Measurements from ENCODE around the gene SGPL1.

Gene SGPL1

DNA sequence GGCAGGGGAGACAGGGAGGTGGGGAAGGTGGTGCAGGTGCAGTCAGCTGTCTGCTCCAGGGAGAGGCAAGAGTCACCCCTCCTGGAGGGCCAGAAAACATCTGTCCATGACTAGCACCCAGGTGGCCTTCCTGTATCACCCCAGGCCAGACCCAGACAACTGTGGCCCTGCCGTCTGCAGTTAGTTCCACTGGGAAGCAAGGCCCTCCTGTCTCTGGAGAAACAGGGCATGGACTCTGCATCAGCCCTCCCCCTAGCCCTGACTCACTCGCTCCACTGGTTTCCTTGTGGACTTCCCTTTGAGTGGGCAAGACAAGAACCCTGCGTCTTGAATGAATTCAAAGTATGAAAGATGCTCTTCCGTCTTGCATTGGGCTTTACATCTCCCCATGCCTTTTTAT lies 43.1 kb upstream of the SGPL1 start:
- no peak for TF ChIP-seq YY1 (IDR thresholded peaks at IDR 0.05; ENCODE audit: low read depth)
- TF ChIP-seq TEAD4 (IDR thresholded peaks at IDR 0.05) = no peak
- TF ChIP-seq RAD21 (IDR thresholded peaks at IDR 0.05; ENCODE audit: low read depth) = no peak
- TF ChIP-seq, protein P1, sequence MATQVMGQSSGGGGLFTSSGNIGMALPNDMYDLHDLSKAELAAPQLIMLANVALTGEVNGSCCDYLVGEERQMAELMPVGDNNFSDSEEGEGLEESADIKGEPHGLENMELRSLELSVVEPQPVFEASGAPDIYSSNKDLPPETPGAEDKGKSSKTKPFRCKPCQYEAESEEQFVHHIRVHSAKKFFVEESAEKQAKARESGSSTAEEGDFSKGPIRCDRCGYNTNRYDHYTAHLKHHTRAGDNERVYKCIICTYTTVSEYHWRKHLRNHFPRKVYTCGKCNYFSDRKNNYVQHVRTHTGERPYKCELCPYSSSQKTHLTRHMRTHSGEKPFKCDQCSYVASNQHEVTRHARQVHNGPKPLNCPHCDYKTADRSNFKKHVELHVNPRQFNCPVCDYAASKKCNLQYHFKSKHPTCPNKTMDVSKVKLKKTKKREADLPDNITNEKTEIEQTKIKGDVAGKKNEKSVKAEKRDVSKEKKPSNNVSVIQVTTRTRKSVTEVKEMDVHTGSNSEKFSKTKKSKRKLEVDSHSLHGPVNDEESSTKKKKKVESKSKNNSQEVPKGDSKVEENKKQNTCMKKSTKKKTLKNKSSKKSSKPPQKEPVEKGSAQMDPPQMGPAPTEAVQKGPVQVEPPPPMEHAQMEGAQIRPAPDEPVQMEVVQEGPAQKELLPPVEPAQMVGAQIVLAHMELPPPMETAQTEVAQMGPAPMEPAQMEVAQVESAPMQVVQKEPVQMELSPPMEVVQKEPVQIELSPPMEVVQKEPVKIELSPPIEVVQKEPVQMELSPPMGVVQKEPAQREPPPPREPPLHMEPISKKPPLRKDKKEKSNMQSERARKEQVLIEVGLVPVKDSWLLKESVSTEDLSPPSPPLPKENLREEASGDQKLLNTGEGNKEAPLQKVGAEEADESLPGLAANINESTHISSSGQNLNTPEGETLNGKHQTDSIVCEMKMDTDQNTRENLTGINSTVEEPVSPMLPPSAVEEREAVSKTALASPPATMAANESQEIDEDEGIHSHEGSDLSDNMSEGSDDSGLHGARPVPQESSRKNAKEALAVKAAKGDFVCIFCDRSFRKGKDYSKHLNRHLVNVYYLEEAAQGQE (IDR thresholded peaks at IDR 0.05; ENCODE audit: low read depth) = no peak

DNA sequence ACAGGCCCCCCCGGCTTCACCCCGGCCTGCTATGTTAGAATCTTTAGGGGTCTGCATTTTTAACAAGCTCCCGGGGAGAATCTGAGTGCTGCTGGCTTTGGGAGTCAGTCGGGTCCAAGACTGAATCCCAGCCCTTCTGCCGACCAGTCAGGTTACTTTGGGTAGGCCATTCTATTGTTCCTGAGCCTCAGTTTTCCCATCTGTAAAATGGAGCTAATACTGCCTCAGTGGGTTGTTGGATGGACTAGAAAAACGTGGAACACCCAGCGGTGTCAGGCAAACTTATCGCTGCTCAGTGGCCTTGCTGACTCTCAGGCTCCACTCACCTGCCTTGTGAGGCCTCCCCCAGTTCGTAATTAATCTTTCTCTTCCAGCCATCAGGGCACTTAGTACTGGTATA lies 42.3 kb upstream of the SGPL1 start:
- TF ChIP-seq TCF12 (IDR thresholded peaks at IDR 0.05; ENCODE audit: low read depth) (no peak), YY1 (IDR thresholded peaks at IDR 0.05; ENCODE audit: low read depth) (no peak), TEAD4 (IDR thresholded peaks at IDR 0.05) (no peak), EP300 (IDR thresholded peaks at IDR 0.05; ENCODE audit: borderline replicate concordance) (no peak), NFIC (IDR thresholded peaks at IDR 0.05) (no peak)
- TF ChIP-seq, protein P2, sequence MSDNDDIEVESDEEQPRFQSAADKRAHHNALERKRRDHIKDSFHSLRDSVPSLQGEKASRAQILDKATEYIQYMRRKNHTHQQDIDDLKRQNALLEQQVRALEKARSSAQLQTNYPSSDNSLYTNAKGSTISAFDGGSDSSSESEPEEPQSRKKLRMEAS (IDR thresholded peaks at IDR 0.05) = no peak

DNA sequence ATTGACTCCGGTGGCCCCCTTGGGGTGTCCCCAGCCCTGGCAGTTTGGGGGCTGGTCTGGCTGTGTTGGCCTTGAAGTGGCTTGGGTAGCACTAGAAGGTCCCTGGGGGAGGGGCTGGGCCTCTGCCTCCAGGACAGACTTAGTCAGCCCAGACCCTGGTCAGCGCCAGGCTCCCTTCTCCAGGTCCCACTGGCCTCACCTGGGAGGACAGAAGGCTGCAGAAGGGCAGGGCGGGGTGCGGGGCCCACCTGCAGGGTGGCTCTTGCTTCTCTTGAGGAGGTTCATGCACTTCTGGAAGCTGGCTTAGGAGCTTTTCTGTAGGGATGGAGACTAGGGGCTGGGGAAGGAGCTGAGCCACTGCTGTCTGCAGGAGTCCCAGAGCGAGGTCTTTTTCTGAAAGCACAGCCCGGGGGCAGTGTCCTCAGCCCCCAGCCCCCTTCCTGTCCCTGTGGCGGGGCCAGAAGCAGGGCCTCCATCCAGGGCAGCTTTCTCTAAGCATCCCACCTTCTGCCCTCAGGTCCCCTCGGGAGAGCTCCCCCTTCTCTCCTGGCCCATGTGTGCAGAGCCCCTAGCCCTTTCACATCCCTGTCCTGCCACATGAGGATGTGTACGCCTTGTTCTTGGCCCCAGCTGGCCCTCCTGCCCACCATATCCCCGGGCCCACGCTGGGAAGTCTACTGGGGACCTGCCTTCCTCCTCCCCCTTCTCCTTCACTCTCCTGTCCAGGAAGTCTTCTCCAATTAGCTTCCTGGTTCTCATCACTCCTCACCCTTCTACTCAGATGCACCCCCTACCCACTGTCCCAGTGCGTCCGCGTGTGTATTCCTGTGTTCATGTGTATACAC lies 41.6 kb upstream of the SGPL1 start:
- TF ChIP-seq TCF12 (IDR thresholded peaks at IDR 0.05; ENCODE audit: low read depth) (no peak), EGR1 (IDR thresholded peaks at IDR 0.05) (no peak), TAF1 (IDR thresholded peaks at IDR 0.05; ENCODE audit: low read depth) (no peak)
- TF ChIP-seq, protein P3, sequence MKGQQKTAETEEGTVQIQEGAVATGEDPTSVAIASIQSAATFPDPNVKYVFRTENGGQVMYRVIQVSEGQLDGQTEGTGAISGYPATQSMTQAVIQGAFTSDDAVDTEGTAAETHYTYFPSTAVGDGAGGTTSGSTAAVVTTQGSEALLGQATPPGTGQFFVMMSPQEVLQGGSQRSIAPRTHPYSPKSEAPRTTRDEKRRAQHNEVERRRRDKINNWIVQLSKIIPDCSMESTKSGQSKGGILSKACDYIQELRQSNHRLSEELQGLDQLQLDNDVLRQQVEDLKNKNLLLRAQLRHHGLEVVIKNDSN (IDR thresholded peaks at IDR 0.05) = no peak
- TF ChIP-seq, protein P1 (IDR thresholded peaks at IDR 0.05; ENCODE audit: low read depth) = no peak

DNA sequence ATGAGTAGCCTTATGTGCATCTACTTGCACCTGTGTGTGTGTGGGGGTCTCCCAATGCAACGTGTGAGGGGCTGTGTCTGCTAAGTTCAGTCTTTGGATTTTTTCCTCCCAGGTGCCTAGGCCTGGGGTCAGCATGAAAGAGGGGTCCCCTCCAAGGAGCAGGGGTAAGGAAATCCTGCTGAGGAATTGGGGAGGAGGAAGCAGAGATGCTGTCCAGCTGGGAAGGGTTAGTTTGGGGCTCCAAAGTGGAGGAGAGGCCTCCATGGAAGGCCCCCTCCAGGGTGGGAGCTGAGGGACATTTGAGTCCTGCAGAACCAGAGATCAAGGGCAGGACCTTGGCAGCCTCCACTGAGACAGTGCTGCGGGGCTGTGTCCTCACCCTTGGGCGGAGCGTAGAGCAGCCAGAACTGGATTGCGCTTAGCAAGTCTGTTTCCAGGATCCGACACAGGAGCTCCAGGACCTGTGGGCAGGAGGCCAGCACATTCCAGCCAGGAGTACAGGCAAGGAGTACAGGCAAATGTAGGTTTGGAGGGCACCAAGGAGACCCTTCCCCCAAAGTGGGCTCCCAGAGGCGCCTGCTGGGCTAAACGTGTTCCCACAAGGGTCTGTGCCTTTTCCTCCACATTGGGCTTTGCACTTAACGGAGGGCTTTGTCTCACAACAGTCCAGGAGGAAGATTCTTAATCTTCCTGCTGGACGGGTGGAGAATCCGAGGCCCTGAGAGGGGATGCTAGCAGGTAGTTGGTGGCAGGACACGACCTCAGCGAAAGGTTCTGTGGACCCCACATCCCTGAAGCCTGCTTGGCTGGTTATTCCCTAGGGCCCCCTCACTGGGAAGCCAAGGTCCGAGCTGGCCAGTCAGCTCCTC lies 40.7 kb upstream of the SGPL1 start:
- TF ChIP-seq CEBPB (IDR thresholded peaks at IDR 0.05) (no peak), TEAD4 (IDR thresholded peaks at IDR 0.05) (peak; percentile 47; the same call in 1 of the 2 replicates)

DNA sequence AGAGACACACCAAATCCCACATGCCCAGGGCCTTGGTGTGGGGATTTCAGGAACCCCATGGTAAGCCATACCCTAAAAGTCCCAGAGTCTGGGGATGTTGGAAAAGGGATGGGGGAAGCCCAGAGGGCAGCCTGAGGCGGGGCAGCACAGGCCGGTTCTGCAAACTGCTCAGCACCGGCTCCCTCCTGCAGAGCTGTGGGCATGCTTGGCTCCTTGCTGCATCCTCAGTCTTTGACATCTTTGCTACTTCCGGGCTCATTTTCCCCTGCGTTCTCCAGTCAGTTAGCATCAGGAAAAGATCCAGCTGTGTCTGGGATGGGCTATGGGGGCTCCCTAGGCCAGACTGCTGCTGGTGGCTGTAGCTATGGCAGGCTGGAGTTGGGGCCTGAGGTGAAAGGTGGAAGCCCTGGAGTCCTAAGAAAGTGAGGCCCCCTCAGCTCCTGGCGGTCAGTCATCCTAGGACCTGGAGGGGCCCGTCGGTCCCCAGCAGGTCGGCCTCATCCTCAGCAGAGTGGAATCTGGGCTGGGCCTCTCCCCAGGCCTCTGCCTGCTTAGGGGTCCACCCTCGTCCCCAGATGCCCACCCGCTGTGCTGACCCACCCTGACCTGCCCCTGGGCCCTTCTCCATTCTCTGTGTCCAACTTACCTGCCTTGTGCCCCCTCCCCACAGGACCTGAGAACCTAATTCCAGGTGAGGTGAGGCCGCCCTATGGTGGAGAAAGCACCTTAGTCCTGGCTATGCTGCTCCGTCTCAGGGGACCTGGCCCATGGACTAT lies 39.9 kb upstream of the SGPL1 start:
- TF ChIP-seq FOXM1 (IDR thresholded peaks at IDR 0.05; ENCODE audit: borderline replicate concordance, low read depth) = no peak

DNA sequence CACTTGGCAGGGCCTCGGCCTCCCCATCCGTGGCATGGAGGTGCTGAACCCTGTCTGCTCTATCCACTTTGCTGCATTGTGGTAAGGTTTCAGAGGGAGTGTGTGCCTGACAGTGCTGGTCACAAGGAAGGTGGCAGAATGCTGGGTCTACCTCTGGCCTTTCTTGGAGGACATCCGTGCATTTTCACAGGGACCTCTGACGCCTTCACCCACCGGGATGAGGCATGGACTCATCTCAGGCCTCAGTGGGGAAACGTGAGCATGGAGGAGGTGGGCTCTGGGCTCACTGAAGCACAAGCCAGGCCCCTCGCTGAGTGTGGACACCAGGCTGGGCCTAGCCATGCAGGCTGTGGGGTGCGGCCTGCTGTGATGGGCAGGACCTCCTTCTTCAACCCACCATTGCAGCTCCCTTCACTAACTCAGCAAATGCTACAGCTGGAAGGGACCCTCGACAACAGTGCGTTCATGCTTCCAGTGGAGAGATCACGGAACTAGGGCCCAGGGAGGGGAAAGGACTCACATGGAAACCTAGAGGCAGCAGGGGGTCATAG lies 39.2 kb upstream of the SGPL1 start:
- TF ChIP-seq, protein P3 (IDR thresholded peaks at IDR 0.05) = no peak
- TF ChIP-seq YY1 (IDR thresholded peaks at IDR 0.05; ENCODE audit: low read depth) = no peak
- no peak for TF ChIP-seq RAD21 (IDR thresholded peaks at IDR 0.05; ENCODE audit: low read depth)
- no peak for TF ChIP-seq TCF12 (IDR thresholded peaks at IDR 0.05; ENCODE audit: low read depth)
- TF ChIP-seq EGR1 (IDR thresholded peaks at IDR 0.05) = no peak
- TF ChIP-seq NFIC (IDR thresholded peaks at IDR 0.05) = no peak
- TF ChIP-seq, protein P1 (IDR thresholded peaks at IDR 0.05; ENCODE audit: low read depth) = no peak
- TF ChIP-seq ZBTB7A (IDR thresholded peaks at IDR 0.05; ENCODE audit: low read depth) = no peak
- TF ChIP-seq, protein P2 (IDR thresholded peaks at IDR 0.05) = no peak
- no peak for TF ChIP-seq EP300 (IDR thresholded peaks at IDR 0.05; ENCODE audit: borderline replicate concordance)
- TF ChIP-seq CREB1 (IDR thresholded peaks at IDR 0.05; ENCODE audit: low read depth) = no peak
- TF ChIP-seq FOXM1 (IDR thresholded peaks at IDR 0.05; ENCODE audit: borderline replicate concordance, low read depth) = no peak
- no peak for TF ChIP-seq TAF1 (IDR thresholded peaks at IDR 0.05; ENCODE audit: low read depth)
- no peak for TF ChIP-seq TEAD4 (IDR thresholded peaks at IDR 0.05)
- TF ChIP-seq CEBPB (IDR thresholded peaks at IDR 0.05) = no peak

All from Ishikawa (cell line).